Measurements from ENCODE around the gene CEP19. TPM values are rescaled to one million over a fixed set of nuclear protein-coding genes. Genes with fewer than 3 reads are reported as not detected.

The CEP19 gene
- total RNA-seq, 1 donor from 2014 or later = 2.2 TPM

GRCh38 chr3:196673632-196674031, 38.4 kb downstream of the CEP19 start:
- intact Hi-C loops (cut with DNase I) = no loop called here
- ATAC-seq (no peak), DNase-seq (no peak)
- no peaks in the 10 kb centered on the region for H3K36me3 ChIP-seq
- no peaks in the 10 kb centered on the region for H3K27me3 ChIP-seq (ENCODE audit: low read depth)
- H3K4me1 ChIP-seq = peaks cover 39% of the 10 kb centered on the region
- H3K9me3 ChIP-seq = no peaks in the 10 kb centered on the region
- no peak overlapping the region for H3K27ac ChIP-seq
- no peak overlapping the region for H3K4me3 ChIP-seq
- TF ChIP-seq CTCF (IDR thresholded peaks at IDR 0.05) = no peak

GRCh38 chr3:196670339-196670738, 41.7 kb downstream of the CEP19 start:
- ATAC-seq (peak; percentile 59 to 66), DNase-seq (no peak)
- Histone ChIP-seq H3K9me3 (no peaks in the 10 kb centered on the region), H3K27me3 (ENCODE audit: low read depth) (no peaks in the 10 kb centered on the region), H3K36me3 (no peaks in the 10 kb centered on the region), H3K27ac (peak overlapping the region; percentile 46), H3K4me1 (peaks cover 17% of the 10 kb centered on the region), H3K4me3 (peak overlapping the region; percentile 24)
- intact Hi-C loops (cut with DNase I) = no loop called here
- TF ChIP-seq CTCF (IDR thresholded peaks at IDR 0.05) = no peak

- Histone ChIP-seq H3K9me3 (no peaks in the 10 kb centered on the region), H3K4me3 (no peak overlapping the region), H3K4me1 (peaks cover 17% of the 10 kb centered on the region), H3K27ac (no peak overlapping the region), H3K27me3 (ENCODE audit: low read depth) (no peaks in the 10 kb centered on the region), H3K36me3 (peaks cover 2% of the 10 kb centered on the region)
- no peak for TF ChIP-seq CTCF (IDR thresholded peaks at IDR 0.05)
- DNase-seq = no peak
- no peak for ATAC-seq
- intact Hi-C loops (cut with DNase I) = no loop called here
Observed at GRCh38 chr3:196667056-196667825, 44.8 kb downstream of the CEP19 start.

- no peak overlapping the region for H3K27ac ChIP-seq
- TF ChIP-seq CTCF (IDR thresholded peaks at IDR 0.05) = no peak
Observed at GRCh38 chr3:196666001-196666867, 45.8 kb downstream of the CEP19 start.

GRCh38 chr3:196662711-196663571, 49.1 kb downstream of the CEP19 start:
- no peak for ATAC-seq
- H3K4me3 ChIP-seq = no peak overlapping the region
- H3K27ac ChIP-seq = no peak overlapping the region
- intact Hi-C loops (cut with DNase I) = no loop called here
- peaks cover 38% of the 10 kb centered on the region for H3K36me3 ChIP-seq
- H3K9me3 ChIP-seq = no peaks in the 10 kb centered on the region
- H3K4me1 ChIP-seq = no peaks in the 10 kb centered on the region
- no peaks in the 10 kb centered on the region for H3K27me3 ChIP-seq (ENCODE audit: low read depth)
- no peak for TF ChIP-seq CTCF (IDR thresholded peaks at IDR 0.05)
- no peak for DNase-seq

More at GRCh38 chr3:196666001-196666867, 45.8 kb downstream of the CEP19 start:
- no peak for ATAC-seq
- Histone ChIP-seq H3K36me3 (peaks cover 12% of the 10 kb centered on the region), H3K27me3 (ENCODE audit: low read depth) (no peaks in the 10 kb centered on the region), H3K4me3 (no peak overlapping the region), H3K9me3 (no peaks in the 10 kb centered on the region), H3K4me1 (peaks cover 17% of the 10 kb centered on the region)
- intact Hi-C loops (cut with DNase I) = no loop called here
- no peak for DNase-seq

Data from lower lobe of right lung (tissue), 2 donors.